Measurements from ENCODE around the gene IFFO2.
A peak's percentile ranks its signal among the peaks of the same experiment; 100 is the strongest.

Gene IFFO2

GRCh38 chr1:18972531-18972930 lies 16.1 kb upstream of the IFFO2 start:
- no peak for DNase-seq (ENCODE audit: low read depth)

GRCh38 chr1:18970762-18971161 lies 14.3 kb upstream of the IFFO2 start:
- DNase-seq (ENCODE audit: low read depth), result no peak

- no peak for DNase-seq (ENCODE audit: low read depth)
These were observed 13.9 kb upstream of the IFFO2 start for GRCh38 chr1:18970358-18970757.

- no peak for DNase-seq (ENCODE audit: low read depth)
These were observed 10.7 kb upstream of the IFFO2 start for GRCh38 chr1:18967066-18967690.

- DNase-seq (ENCODE audit: low read depth), result peak; percentile 61
These were observed 9.0 kb upstream of the IFFO2 start for GRCh38 chr1:18965206-18966173.

GRCh38 chr1:18963968-18964367 lies 7.5 kb upstream of the IFFO2 start:
- DNase-seq (ENCODE audit: low read depth), result no peak

- no peak for DNase-seq (ENCODE audit: low read depth)
These were observed 6.6 kb upstream of the IFFO2 start for GRCh38 chr1:18962855-18963737.

- DNase-seq (ENCODE audit: low read depth), result peak; percentile 52
These were observed 5.7 kb upstream of the IFFO2 start for GRCh38 chr1:18962121-18962721.

- no peak for DNase-seq (ENCODE audit: low read depth)
These were observed 4.3 kb upstream of the IFFO2 start for GRCh38 chr1:18960821-18961220.

- DNase-seq (ENCODE audit: low read depth), result no peak
These were observed 3.9 kb upstream of the IFFO2 start for GRCh38 chr1:18960409-18960808.

GRCh38 chr1:18959591-18959990 lies 3.1 kb upstream of the IFFO2 start:
- DNase-seq (ENCODE audit: low read depth), result no peak

GRCh38 chr1:18957532-18958300 lies 1.2 kb upstream of the IFFO2 start:
- DNase-seq (ENCODE audit: low read depth), result no peak

- DNase-seq (ENCODE audit: low read depth), result no peak
These were observed 653 bp upstream of the IFFO2 start for GRCh38 chr1:18957136-18957521.

GRCh38 chr1:18955441-18956192 lies 859 bp downstream of the IFFO2 start:
- no peak for DNase-seq (ENCODE audit: low read depth)

- no peak for DNase-seq (ENCODE audit: low read depth)
These were observed 1.4 kb downstream of the IFFO2 start for GRCh38 chr1:18955131-18955440.

GRCh38 chr1:18954270-18955071 lies 2.0 kb downstream of the IFFO2 start:
- no peak for DNase-seq (ENCODE audit: low read depth)

GRCh38 chr1:18953731-18954231 lies 2.7 kb downstream of the IFFO2 start:
- DNase-seq (ENCODE audit: low read depth), result no peak

- DNase-seq (ENCODE audit: low read depth), result no peak
These were observed 4.6 kb downstream of the IFFO2 start for GRCh38 chr1:18951818-18952391.

- DNase-seq (ENCODE audit: low read depth), result no peak
These were observed 5.1 kb downstream of the IFFO2 start for GRCh38 chr1:18951416-18951815.

Measured in GM04504 (cell line).